MM.1S (cell line): ENCODE measurements around the gene TMEM132D.

ENCODE experiments used
- EZH2 ChIP-seq: fragments of 300-600 bp; sonication (generic); optimal IDR thresholded peaks from 2 replicates; pipeline ENCODE3; 2017; ENCODE audit warnings: low read depth, mild to moderate bottlenecking, antibody characterized with exemption, low read length, mixed read lengths
- EZH2phosphoT487 ChIP-seq: fragments of 300-600 bp; sonication (generic); IDR thresholded peaks from 2 replicates; pipeline ENCODE4 v1.6.1; 2018; ENCODE audit warnings: antibody characterized with exemption, low read length
- TF ChIP-seq, protein P1 (sequence below): fragments of 300-600 bp; sonication (generic); IDR thresholded peaks from 2 replicates; pipeline ENCODE4 v1.5.1; 2016; ENCODE audit warnings: antibody characterized with exemption, low read length, mixed read lengths

DNA sequence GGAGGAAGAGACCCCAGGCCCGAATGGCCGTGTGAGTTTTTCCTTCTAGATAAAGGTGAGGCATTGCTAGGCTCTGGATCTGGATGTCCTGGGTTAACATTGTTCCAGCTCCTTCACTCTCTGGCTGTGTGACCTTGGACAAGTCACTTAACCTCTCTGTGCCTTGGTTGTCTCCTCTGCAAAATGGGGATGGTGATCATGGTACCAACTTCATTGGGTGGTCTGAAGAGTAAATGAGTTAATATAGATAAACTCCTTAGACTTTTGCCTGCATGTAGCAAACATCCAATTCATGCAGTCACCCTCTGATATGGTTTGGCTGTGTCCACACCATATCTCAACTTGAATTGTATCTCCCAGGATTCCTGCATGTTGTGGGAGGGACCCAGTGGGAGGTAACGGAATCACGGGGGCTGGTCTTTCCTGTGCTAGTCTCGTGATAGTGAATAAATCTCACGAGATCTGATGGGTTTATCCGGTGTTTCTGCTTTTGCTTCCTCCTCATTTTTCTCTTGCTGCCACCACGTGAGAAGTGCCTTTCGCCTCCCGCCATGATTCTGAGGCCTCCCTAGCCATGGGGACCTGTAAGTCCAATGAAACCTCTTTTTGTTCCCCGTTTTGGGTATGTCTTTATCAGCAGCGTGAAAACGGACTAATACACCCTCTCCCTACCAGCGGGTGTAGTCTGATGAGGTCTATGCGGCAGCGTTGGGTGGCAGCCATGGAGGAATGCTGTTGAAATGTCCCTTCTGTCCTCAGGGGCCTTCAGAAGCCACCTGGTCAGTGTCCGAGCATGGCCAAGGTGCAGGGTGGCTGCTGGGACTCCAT, 794.4 kb downstream of the TMEM132D start:
- TF ChIP-seq EZH2: no peak
- TF ChIP-seq, protein P1, sequence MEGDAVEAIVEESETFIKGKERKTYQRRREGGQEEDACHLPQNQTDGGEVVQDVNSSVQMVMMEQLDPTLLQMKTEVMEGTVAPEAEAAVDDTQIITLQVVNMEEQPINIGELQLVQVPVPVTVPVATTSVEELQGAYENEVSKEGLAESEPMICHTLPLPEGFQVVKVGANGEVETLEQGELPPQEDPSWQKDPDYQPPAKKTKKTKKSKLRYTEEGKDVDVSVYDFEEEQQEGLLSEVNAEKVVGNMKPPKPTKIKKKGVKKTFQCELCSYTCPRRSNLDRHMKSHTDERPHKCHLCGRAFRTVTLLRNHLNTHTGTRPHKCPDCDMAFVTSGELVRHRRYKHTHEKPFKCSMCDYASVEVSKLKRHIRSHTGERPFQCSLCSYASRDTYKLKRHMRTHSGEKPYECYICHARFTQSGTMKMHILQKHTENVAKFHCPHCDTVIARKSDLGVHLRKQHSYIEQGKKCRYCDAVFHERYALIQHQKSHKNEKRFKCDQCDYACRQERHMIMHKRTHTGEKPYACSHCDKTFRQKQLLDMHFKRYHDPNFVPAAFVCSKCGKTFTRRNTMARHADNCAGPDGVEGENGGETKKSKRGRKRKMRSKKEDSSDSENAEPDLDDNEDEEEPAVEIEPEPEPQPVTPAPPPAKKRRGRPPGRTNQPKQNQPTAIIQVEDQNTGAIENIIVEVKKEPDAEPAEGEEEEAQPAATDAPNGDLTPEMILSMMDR: no peak
- TF ChIP-seq EZH2phosphoT487: no peak
